Transverse colon (tissue), 4 donors: ENCODE data around the gene FAM72D. TPM values are rescaled to one million over a fixed set of nuclear protein-coding genes. Genes with fewer than 3 reads are reported as not detected.
"Not testable (repeated sequence)": the region's sequence is repeated elsewhere in the genome, so short reads cannot be mapped to it uniquely, and the experiment has no call there.

Experiments
- DNase-seq: peaks from one replicate; pipeline ENCODE4 v3.0.0-alpha.2; 2019
- H3K27ac ChIP-seq, 4 donors: fragments of 200-600 bp; sonication (generic); 2 replicates each; pipeline ENCODE4 v1.5.1; 2016 to 2018; ENCODE audit warnings: inconsistent platforms in 4 of 4
- H3K27me3 ChIP-seq: fragments of 200-600 bp; sonication (generic); 2 replicates; pipeline ENCODE4 v1.5.1; 2017; ENCODE audit warnings: inconsistent platforms
- H3K36me3 ChIP-seq, 4 donors: fragments of 200-600 bp; sonication (generic); 2 replicates each; pipeline ENCODE4 v1.5.1; 2017 to 2019; ENCODE audit warnings: inconsistent platforms in 4 of 4
- H3K4me1 ChIP-seq, 4 donors: fragments of 200-600 bp; sonication (generic); 2 replicates each; pipeline ENCODE4 v1.5.1; 2017 to 2020; ENCODE audit warnings: inconsistent platforms in 4 of 4
- H3K4me3 ChIP-seq, 4 donors: fragments of 200-600 bp; sonication (generic); 1 replicate in 1 of 4; 2 replicates in 3 of 4; pipeline versions ENCODE4 v1.5.1 to v1.6.1; 2017 to 2019; ENCODE audit warnings: inconsistent platforms in 4 of 4
- H3K9me3 ChIP-seq, 2 donors: fragments of 200-600 bp; sonication (generic); 2 replicates each; pipeline ENCODE4 v1.5.1; 2017 to 2019; ENCODE audit warnings: inconsistent platforms in 2 of 2
- WGBS, 2 donors: methylation state at CpG; one replicate each; pipeline ENCODE4 v1.1.5; 2018; ENCODE audit warnings: low coverage in 1 of 2; 5-methylcytosine and 5-hydroxymethylcytosine counted together
- in situ Hi-C, 4 donors: fragments of 200-750 bp; cut with MboI; loops; one replicate each; pipeline versions ENCODE4 v1.15.0 to v1.15.1; 2017; ENCODE audit warnings: low sequenced_read_pairs in 3 of 4, low pct_ligation_motif_present in 1 of 4, low pct_unique_long_range_greater_than_20kb in 1 of 4
- intact Hi-C: fragments of 100-400 bp; cut with DNase I; formaldehyde crosslinking; loops from one replicate; pipeline ENCODE4 v1.15.1; 2023; ENCODE audit warnings: low total_unique reads
- total RNA-seq, 4 donors: library from RNA; depleted of rRNA; stranded (reverse); fragments of >200 nt; gene quantifications; one replicate each; pipeline ENCODE4 v1.1.0, GENCODE V29; 2016

The FAM72D gene
- total RNA-seq, 4 donors from 2014 or later: not detected

GRCh38 chr1:145065194-145065826, 30.5 kb upstream of the FAM72D start:
- H3K4me1 ChIP-seq, in situ Hi-C loops, H3K9me3 ChIP-seq, H3K27ac ChIP-seq, H3K36me3 ChIP-seq, H3K27me3 ChIP-seq, H3K4me3 ChIP-seq, intact Hi-C loops, DNase-seq: not testable (repeated sequence)
- WGBS, 2 donors: 7% methylated on average over 2 of the region's 5 CpGs; no CpG with 5 or more reads in 1 of the 2 donors

GRCh38 chr1:145066486-145066885, 29.3 kb upstream of the FAM72D start:
- in situ Hi-C loops, H3K27ac ChIP-seq, H3K36me3 ChIP-seq, H3K4me3 ChIP-seq, H3K9me3 ChIP-seq, H3K27me3 ChIP-seq, DNase-seq, intact Hi-C loops, H3K4me1 ChIP-seq: not testable (repeated sequence)
- WGBS, 2 donors: no CpG with 5 or more reads among the region's 10 CpGs

- 80% methylated on average over 1 of the region's 6 CpGs; no CpG with 5 or more reads in 1 of the 2 donors for WGBS, 2 donors
- H3K36me3 ChIP-seq, H3K9me3 ChIP-seq, H3K4me3 ChIP-seq, DNase-seq, H3K27me3 ChIP-seq, H3K27ac ChIP-seq, intact Hi-C loops, H3K4me1 ChIP-seq, in situ Hi-C loops: not testable (repeated sequence)
These were observed 24.2 kb upstream of the FAM72D start for GRCh38 chr1:145071569-145071968.

- H3K27me3 ChIP-seq, H3K4me3 ChIP-seq, H3K9me3 ChIP-seq, intact Hi-C loops, DNase-seq, H3K36me3 ChIP-seq, H3K4me1 ChIP-seq, H3K27ac ChIP-seq, in situ Hi-C loops: not testable (repeated sequence)
- 97% methylated on average over 3 of the region's 6 CpGs; no CpG with 5 or more reads in 1 of the 2 donors for WGBS, 2 donors
These were observed 21.7 kb upstream of the FAM72D start for GRCh38 chr1:145074021-145074559.

GRCh38 chr1:145076877-145077276, 18.9 kb upstream of the FAM72D start:
- intact Hi-C loops, H3K4me3 ChIP-seq, DNase-seq, in situ Hi-C loops, H3K9me3 ChIP-seq, H3K27me3 ChIP-seq, H3K4me1 ChIP-seq, H3K36me3 ChIP-seq, H3K27ac ChIP-seq: not testable (repeated sequence)
- WGBS, 2 donors: no CpG with 5 or more reads among the region's 3 CpGs

GRCh38 chr1:145077872-145078786, 17.6 kb upstream of the FAM72D start:
- intact Hi-C loops, H3K4me1 ChIP-seq, H3K9me3 ChIP-seq, DNase-seq, H3K4me3 ChIP-seq, H3K27ac ChIP-seq, H3K27me3 ChIP-seq, in situ Hi-C loops, H3K36me3 ChIP-seq: not testable (repeated sequence)
- no CpG with 5 or more reads among the region's 11 CpGs for WGBS, 2 donors

GRCh38 chr1:145078787-145079370, 16.9 kb upstream of the FAM72D start:
- H3K27ac ChIP-seq, H3K4me1 ChIP-seq, in situ Hi-C loops, intact Hi-C loops, H3K27me3 ChIP-seq, H3K4me3 ChIP-seq, H3K9me3 ChIP-seq, H3K36me3 ChIP-seq, DNase-seq: not testable (repeated sequence)
- WGBS, 2 donors: no CpG with 5 or more reads among the region's 5 CpGs

GRCh38 chr1:145079737-145080136, 16.0 kb upstream of the FAM72D start:
- H3K4me3 ChIP-seq, intact Hi-C loops, H3K9me3 ChIP-seq, in situ Hi-C loops, H3K27ac ChIP-seq, H3K27me3 ChIP-seq, H3K4me1 ChIP-seq, H3K36me3 ChIP-seq, DNase-seq: not testable (repeated sequence)
- 83 to 86% methylated on average over 1 to 2 of the region's 2 CpGs for WGBS, 2 donors

- H3K27ac ChIP-seq, intact Hi-C loops: not testable (repeated sequence)
- 88% methylated on average over 2 of the region's 3 CpGs; no CpG with 5 or more reads in 1 of the 2 donors for WGBS, 2 donors
These were observed 15.6 kb upstream of the FAM72D start for GRCh38 chr1:145080193-145080592.

GRCh38 chr1:145082483-145083255, 13.1 kb upstream of the FAM72D start:
- intact Hi-C loops, H3K27me3 ChIP-seq, H3K9me3 ChIP-seq, H3K36me3 ChIP-seq, DNase-seq, H3K27ac ChIP-seq, in situ Hi-C loops, H3K4me1 ChIP-seq, H3K4me3 ChIP-seq: not testable (repeated sequence)
- WGBS, 2 donors: 87% methylated on average over 4 of the region's 7 CpGs; no CpG with 5 or more reads in 1 of the 2 donors

More at GRCh38 chr1:145080193-145080592, 15.6 kb upstream of the FAM72D start:
- H3K36me3 ChIP-seq, H3K27me3 ChIP-seq, H3K9me3 ChIP-seq, in situ Hi-C loops, H3K4me3 ChIP-seq, H3K4me1 ChIP-seq, DNase-seq: not testable (repeated sequence)
